Loucy (cell line): ENCODE measurements around the gene DGKB.

Experiments used
- H2AFZ ChIP-seq: fragments of 200-600 bp; sonication (generic); 2 replicates; pipeline ENCODE4 v1.6.0; 2016; ENCODE audit warnings: antibody characterized with exemption, mild to moderate bottlenecking, low read length, moderate library complexity
- H3F3A ChIP-seq: fragments of 200-600 bp; 2 replicates; pipeline ENCODE4 v1.6.0; 2016; ENCODE audit warnings: antibody characterized with exemption, low read depth, mild to moderate bottlenecking
- H3K27me3 ChIP-seq: fragments of 200-600 bp; sonication (generic); 2 replicates; pipeline ENCODE4 v1.6.1; 2014; ENCODE audit warnings: low read length, mild to moderate bottlenecking; ENCODE audit not compliant: insufficient read depth, poor library complexity, severe bottlenecking
- H3K36me3 ChIP-seq: fragments of 200-600 bp; sonication (generic); 2 replicates; pipeline ENCODE4 v1.6.1; 2016; ENCODE audit warnings: low read length; ENCODE audit not compliant: insufficient read depth
- H3K4me1 ChIP-seq: fragments of 200-600 bp; sonication (generic); 2 replicates; pipeline ENCODE4 v1.5.1; 2014; ENCODE audit warnings: low read length, mild to moderate bottlenecking; ENCODE audit not compliant: insufficient read depth, poor library complexity, severe bottlenecking
- H3K4me2 ChIP-seq: fragments of 200-600 bp; sonication (generic); 2 replicates; pipeline ENCODE4 v1.6.0; 2014; ENCODE audit warnings: antibody characterized with exemption, low read length, low read depth, mild to moderate bottlenecking; ENCODE audit not compliant: poor library complexity, severe bottlenecking
- H3K4me3 ChIP-seq: fragments of 200-600 bp; sonication (generic); 2 replicates; pipeline ENCODE4 v1.5.1; 2014; ENCODE audit warnings: low read length, mild to moderate bottlenecking, mixed read lengths; ENCODE audit not compliant: poor library complexity, severe bottlenecking
- H3K79me2 ChIP-seq: fragments of 200-600 bp; sonication (generic); 2 replicates; pipeline ENCODE4 v1.6.1; 2014; ENCODE audit warnings: low read length; ENCODE audit not compliant: insufficient read depth
- H3K9ac ChIP-seq: fragments of 200-600 bp; sonication (generic); 2 replicates; pipeline ENCODE4 v1.6.0; 2014; ENCODE audit warnings: mild to moderate bottlenecking, low read depth, low read length, moderate library complexity; ENCODE audit not compliant: poor library complexity, severe bottlenecking
- H3K9me2 ChIP-seq: fragments of 200-600 bp; sonication (generic); replicated peaks from 2 replicates; pipeline ENCODE4 v1.6.1; 2016; ENCODE audit warnings: low read depth, low read length, mixed read lengths
- H3K9me3 ChIP-seq: fragments of 200-600 bp; sonication (generic); 2 replicates; pipeline ENCODE4 v1.6.1; 2014; ENCODE audit warnings: mild to moderate bottlenecking, antibody characterized with exemption, low read length, low read depth; ENCODE audit not compliant: insufficient read depth
- H4K20me1 ChIP-seq: fragments of 200-600 bp; sonication (generic); 2 replicates; pipeline ENCODE4 v1.6.0; 2014; ENCODE audit warnings: antibody characterized with exemption, low read length, mild to moderate bottlenecking; ENCODE audit not compliant: insufficient read depth, poor library complexity, severe bottlenecking
- EZH2phosphoT487 ChIP-seq: fragments of 200-600 bp; IDR thresholded peaks from 2 replicates; pipeline ENCODE4 v1.6.1; 2018; ENCODE audit warnings: antibody characterized with exemption, mild to moderate bottlenecking, moderate library complexity, borderline replicate concordance
- TF ChIP-seq, protein P1 (sequence below): fragments of 200-600 bp; sonication (generic); conservative IDR thresholded peaks from 2 replicates; pipeline ENCODE4 v1.5.1; 2014; ENCODE audit warnings: mild to moderate bottlenecking, antibody characterized with exemption, low read length

Gene DGKB

DNA sequence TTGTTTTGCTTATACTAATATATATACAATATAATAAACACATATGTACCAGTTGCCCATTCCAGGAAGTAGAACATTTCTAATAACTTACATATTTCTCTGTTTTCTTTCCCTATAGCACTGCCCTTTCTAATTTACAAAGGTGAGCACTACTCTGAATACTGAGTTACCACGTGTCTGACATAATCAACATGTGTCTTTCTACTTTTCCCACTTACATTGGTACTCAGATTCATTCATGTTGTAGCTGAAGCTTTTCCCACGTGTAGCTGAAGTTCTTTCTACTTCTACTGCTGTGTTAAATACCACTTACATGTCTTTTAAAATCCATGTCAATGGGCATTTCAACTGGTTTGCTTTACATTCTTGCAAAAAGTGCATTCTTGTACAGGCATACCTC, 317.3 kb downstream of the DGKB start:
- Histone ChIP-seq H2AFZ (no peak overlapping the region), H4K20me1 (no peaks in the 10 kb centered on the region), H3K4me1 (no peaks in the 10 kb centered on the region), H3F3A (no peaks in the 10 kb centered on the region), H3K79me2 (no peaks in the 10 kb centered on the region), H3K27me3 (no peaks in the 10 kb centered on the region), H3K9me3 (no peaks in the 10 kb centered on the region), H3K4me3 (no peak overlapping the region), H3K9ac (no peak overlapping the region), H3K4me2 (no peak overlapping the region), H3K36me3 (no peaks in the 10 kb centered on the region), H3K9me2 (no peaks in the 10 kb centered on the region)
- no peak for TF ChIP-seq EZH2phosphoT487
- TF ChIP-seq, protein P1, sequence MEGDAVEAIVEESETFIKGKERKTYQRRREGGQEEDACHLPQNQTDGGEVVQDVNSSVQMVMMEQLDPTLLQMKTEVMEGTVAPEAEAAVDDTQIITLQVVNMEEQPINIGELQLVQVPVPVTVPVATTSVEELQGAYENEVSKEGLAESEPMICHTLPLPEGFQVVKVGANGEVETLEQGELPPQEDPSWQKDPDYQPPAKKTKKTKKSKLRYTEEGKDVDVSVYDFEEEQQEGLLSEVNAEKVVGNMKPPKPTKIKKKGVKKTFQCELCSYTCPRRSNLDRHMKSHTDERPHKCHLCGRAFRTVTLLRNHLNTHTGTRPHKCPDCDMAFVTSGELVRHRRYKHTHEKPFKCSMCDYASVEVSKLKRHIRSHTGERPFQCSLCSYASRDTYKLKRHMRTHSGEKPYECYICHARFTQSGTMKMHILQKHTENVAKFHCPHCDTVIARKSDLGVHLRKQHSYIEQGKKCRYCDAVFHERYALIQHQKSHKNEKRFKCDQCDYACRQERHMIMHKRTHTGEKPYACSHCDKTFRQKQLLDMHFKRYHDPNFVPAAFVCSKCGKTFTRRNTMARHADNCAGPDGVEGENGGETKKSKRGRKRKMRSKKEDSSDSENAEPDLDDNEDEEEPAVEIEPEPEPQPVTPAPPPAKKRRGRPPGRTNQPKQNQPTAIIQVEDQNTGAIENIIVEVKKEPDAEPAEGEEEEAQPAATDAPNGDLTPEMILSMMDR: no peak

DNA sequence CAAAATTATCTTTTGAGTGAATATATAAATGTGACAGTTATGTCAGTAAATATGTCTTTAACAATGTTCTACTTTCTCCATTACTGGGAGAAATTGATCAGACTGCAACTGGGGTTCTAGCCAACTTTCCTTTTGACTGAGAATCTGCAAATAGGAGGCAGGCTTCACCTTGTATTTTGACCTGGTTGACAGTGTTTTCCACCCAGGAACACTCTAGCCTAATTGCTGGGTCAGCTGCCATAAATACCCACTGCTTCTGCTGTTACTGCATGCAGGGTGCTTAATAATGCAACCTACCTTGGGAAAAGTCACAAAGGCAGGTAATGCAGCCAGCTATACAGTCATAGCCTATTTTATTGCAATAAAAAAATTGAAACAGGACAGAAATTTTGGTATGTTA, 319.0 kb downstream of the DGKB start:
- no peak overlapping the region for H2AFZ ChIP-seq
- no peak overlapping the region for H3K4me2 ChIP-seq
- H3K79me2 ChIP-seq: no peaks in the 10 kb centered on the region
- H3K36me3 ChIP-seq: no peaks in the 10 kb centered on the region
- no peak overlapping the region for H3K9ac ChIP-seq
- H3K9me2 ChIP-seq: no peaks in the 10 kb centered on the region
- H4K20me1 ChIP-seq: no peaks in the 10 kb centered on the region
- TF ChIP-seq EZH2phosphoT487: no peak
- TF ChIP-seq, protein P1: no peak
- no peaks in the 10 kb centered on the region for H3K27me3 ChIP-seq
- no peaks in the 10 kb centered on the region for H3K9me3 ChIP-seq
- no peak overlapping the region for H3K4me3 ChIP-seq
- H3F3A ChIP-seq: no peaks in the 10 kb centered on the region
- H3K4me1 ChIP-seq: no peaks in the 10 kb centered on the region

DNA sequence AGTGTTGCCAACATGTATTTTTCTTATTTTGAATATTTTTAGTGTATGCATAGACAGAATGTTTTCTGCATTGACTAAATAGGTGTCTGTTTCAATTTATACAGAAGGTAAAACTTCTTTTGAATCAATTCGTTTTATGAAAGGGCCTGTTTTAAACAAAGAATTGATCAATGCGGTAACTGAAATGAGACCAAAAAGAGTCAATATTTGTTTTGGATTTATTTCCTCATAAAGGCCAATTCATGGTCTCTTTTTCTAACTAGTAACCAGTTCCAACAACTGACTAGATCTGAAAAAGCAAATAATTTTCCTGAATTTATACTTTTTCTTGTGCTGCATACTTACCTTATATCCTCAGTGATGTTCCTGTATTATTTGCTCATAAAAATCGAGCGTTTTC, 320.5 kb downstream of the DGKB start:
- no peaks in the 10 kb centered on the region for H3K9me3 ChIP-seq
- TF ChIP-seq, protein P1: no peak
- TF ChIP-seq EZH2phosphoT487: no peak

More for the DNA sequence above, 320.5 kb downstream of the DGKB start:
- H3K36me3 ChIP-seq: no peaks in the 10 kb centered on the region
- H3K79me2 ChIP-seq: no peaks in the 10 kb centered on the region
- no peaks in the 10 kb centered on the region for H4K20me1 ChIP-seq
- no peaks in the 10 kb centered on the region for H3F3A ChIP-seq
- no peaks in the 10 kb centered on the region for H3K9me2 ChIP-seq
- H3K4me2 ChIP-seq: no peak overlapping the region
- H3K4me1 ChIP-seq: no peaks in the 10 kb centered on the region
- no peaks in the 10 kb centered on the region for H3K27me3 ChIP-seq
- no peak overlapping the region for H3K4me3 ChIP-seq
- H3K9ac ChIP-seq: no peak overlapping the region
- no peak overlapping the region for H2AFZ ChIP-seq
